ENCODE results near the gene RHEB. TPM values are rescaled to one million over a fixed set of nuclear protein-coding genes. Genes with fewer than 3 reads are reported as not detected.

RHEB gene
- polyA plus RNA-seq (229 and 289 TPM in 2 replicates), polyA minus RNA-seq (80.8 and 98.5 TPM in 2 replicates)

GRCh38 chr7:151519765-151520418 lies at the start of gene RHEB:
Gene RHEB, minus strand, starts transcription at chr7:151519895. Its CDS starts 384 bp downstream, at chr7:151519511.
- H3K9ac ChIP-seq (ENCODE audit: low read length): peak within 1 kb of the TSS; percentile 85
- peaks cover 6% of the 10 kb centered on the region for H3F3A ChIP-seq (ENCODE audit: insufficient read depth, low read length, poor library complexity, severe bottlenecking)
- H4K20me1 ChIP-seq (ENCODE audit: insufficient read depth): no peaks in the 10 kb centered on the region
- no peaks in the 10 kb centered on the region for H3K9me2 ChIP-seq (ENCODE audit: insufficient read depth, low read length)
- peak within 1 kb of the TSS; percentile 77 for H3K4me2 ChIP-seq (ENCODE audit: low read length)
- H3K9me3 ChIP-seq (ENCODE audit: low read length): no peaks in the 10 kb centered on the region
- H3K4me3 ChIP-seq (ENCODE audit: low read length): peak within 1 kb of the TSS; percentile 82
- H3K27ac ChIP-seq (ENCODE audit: low read length): peak within 1 kb of the TSS; percentile 87
- H3K36me3 ChIP-seq (ENCODE audit: insufficient read depth, low read length): no peaks in the 10 kb centered on the region
- no peak for TF ChIP-seq RAD21 (conservative IDR thresholded peaks at IDR 0.05)
- TF ChIP-seq EP300 (conservative IDR thresholded peaks at IDR 0.05; ENCODE audit: poor library complexity, severe bottlenecking): peak; percentile 80
- TF ChIP-seq CTCF (IDR thresholded peaks at IDR 0.05; ENCODE audit: poor library complexity, severe bottlenecking): no peak
- no peak for TF ChIP-seq TAF1 (IDR thresholded peaks at IDR 0.05; ENCODE audit: low read depth)
- TF ChIP-seq MXI1 (conservative IDR thresholded peaks at IDR 0.05; ENCODE audit: poor library complexity, severe bottlenecking): peak; percentile 8
- TF ChIP-seq POLR2AphosphoS5 (IDR thresholded peaks at IDR 0.05): no peak
- TF ChIP-seq SMC3 (conservative IDR thresholded peaks at IDR 0.05; ENCODE audit: poor library complexity): peak; percentile 12
- no peak for TF ChIP-seq REST (IDR thresholded peaks at IDR 0.05; ENCODE audit: borderline replicate concordance)
- H3K79me2 ChIP-seq (replicated peaks; ENCODE audit: insufficient read depth, low read length): peaks cover 40% of the 10 kb centered on the region
- no peaks in the 10 kb centered on the region for H3K27me3 ChIP-seq (ENCODE audit: insufficient read depth, low read depth, low read length)
- peak within 1 kb of the TSS; percentile 58 for H2AFZ ChIP-seq (ENCODE audit: low read depth, low read length)

DNA sequence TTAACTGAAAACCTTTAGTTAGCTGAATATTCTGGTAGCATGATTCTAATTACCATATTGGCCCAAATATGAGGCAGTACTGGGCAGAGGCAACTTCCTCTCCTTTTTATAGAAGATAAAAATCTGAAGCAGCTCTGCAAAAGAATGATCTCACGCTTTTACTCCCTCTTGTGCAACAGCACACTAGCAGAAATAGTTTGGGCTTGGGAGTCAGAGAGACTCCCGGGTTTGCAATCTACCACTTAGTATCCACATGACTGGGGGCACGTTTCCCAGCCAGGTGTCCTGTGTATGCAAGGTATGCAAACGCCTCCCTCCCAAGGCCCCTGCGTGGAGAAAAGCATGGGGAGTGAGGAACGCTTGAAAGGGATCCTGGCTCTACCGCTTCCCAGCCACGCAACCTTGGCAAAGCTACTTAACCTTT lies 47.2 kb upstream of the RHEB start:
- H3K9ac ChIP-seq (ENCODE audit: low read length): no peak overlapping the region
- H3K9me2 ChIP-seq (ENCODE audit: insufficient read depth, low read length): no peaks in the 10 kb centered on the region
- no peak overlapping the region for H3K4me3 ChIP-seq (ENCODE audit: low read length)
- no peak overlapping the region for H3K4me2 ChIP-seq (ENCODE audit: low read length)
- peaks cover 5% of the 10 kb centered on the region for H3K36me3 ChIP-seq (ENCODE audit: insufficient read depth, low read length)
- H3K27me3 ChIP-seq (ENCODE audit: insufficient read depth, low read depth, low read length): no peaks in the 10 kb centered on the region
- H3K9me3 ChIP-seq (ENCODE audit: low read length): no peaks in the 10 kb centered on the region
- no peaks in the 10 kb centered on the region for H4K20me1 ChIP-seq (ENCODE audit: insufficient read depth)
- no peak overlapping the region for H2AFZ ChIP-seq (ENCODE audit: low read depth, low read length)
- H3K27ac ChIP-seq (ENCODE audit: low read length): no peak overlapping the region
- H3K79me2 ChIP-seq (replicated peaks; ENCODE audit: insufficient read depth, low read length): no peaks in the 10 kb centered on the region
- no peak for TF ChIP-seq REST (IDR thresholded peaks at IDR 0.05; ENCODE audit: borderline replicate concordance)
- no peak for TF ChIP-seq RAD21 (conservative IDR thresholded peaks at IDR 0.05)
- TF ChIP-seq MXI1 (conservative IDR thresholded peaks at IDR 0.05; ENCODE audit: poor library complexity, severe bottlenecking): no peak
- TF ChIP-seq SMC3 (conservative IDR thresholded peaks at IDR 0.05; ENCODE audit: poor library complexity): no peak
- TF ChIP-seq EZH2 (IDR thresholded peaks at IDR 0.05; ENCODE audit: borderline replicate concordance, insufficient read depth, low read length, poor library complexity, severe bottlenecking): no peak
- no peak for TF ChIP-seq POLR2AphosphoS5 (IDR thresholded peaks at IDR 0.05)
- no peak for TF ChIP-seq TAF1 (IDR thresholded peaks at IDR 0.05; ENCODE audit: low read depth)
- TF ChIP-seq EP300 (conservative IDR thresholded peaks at IDR 0.05; ENCODE audit: poor library complexity, severe bottlenecking): no peak
- TF ChIP-seq CTCF (IDR thresholded peaks at IDR 0.05; ENCODE audit: poor library complexity, severe bottlenecking): no peak
- H3F3A ChIP-seq (ENCODE audit: insufficient read depth, low read length, poor library complexity, severe bottlenecking): no peaks in the 10 kb centered on the region

Measured in neural cell (in vitro differentiated cells).